Stimulated activated naive B cell treated with anti-CD40 and anti-IgM and Interleukin-4, amounts not matched to agents 10 μg/mL and 1 μg/mL and 100 μg/mL, for 72 hours (primary cell): ENCODE data around the gene TMEM163.
A peak's percentile ranks its signal among the peaks of the same experiment; 100 is the strongest.
"Not testable (repeated sequence)": the region's sequence is repeated elsewhere in the genome, so short reads cannot be mapped to it uniquely, and the experiment has no call there.

Source experiments
- ATAC-seq, 2 donors: fragments of 150-1000 bp; cut with Tn5 transposase; replicated peaks; 2 replicates each; pipeline ENCODE4 v1.10.0; 2021; ENCODE audit warnings: moderate library complexity in 1 of 2
- DNase-seq: peaks from one replicate; pipeline ENCODE4 v3.0.0; 2021
- H3K27ac Mint-ChIP-seq: one replicate; pipeline ENCODE4 v1.8.0; 2022; ENCODE audit warnings: mild to moderate bottlenecking, mixed read lengths
- H3K27me3 Mint-ChIP-seq, 2 donors: one replicate each; pipeline ENCODE4 v1.8.0; 2022; ENCODE audit warnings: mixed read lengths in 2 of 2
- H3K36me3 Mint-ChIP-seq, 2 donors: one replicate each; pipeline ENCODE4 v1.8.0; 2022; ENCODE audit warnings: mixed read lengths in 2 of 2, mild to moderate bottlenecking in 1 of 2
- H3K4me1 Mint-ChIP-seq, 2 donors: one replicate each; pipeline ENCODE4 v1.8.0; 2022; ENCODE audit warnings: mixed read lengths in 2 of 2, mild to moderate bottlenecking in 1 of 2
- H3K4me3 Mint-ChIP-seq, 2 donors: one replicate each; pipeline ENCODE4 v1.8.0; 2022; ENCODE audit warnings: mild to moderate bottlenecking in 2 of 2, mixed read lengths in 2 of 2, moderate library complexity in 1 of 2
- H3K9me3 Mint-ChIP-seq, 2 donors: one replicate each; pipeline ENCODE4 v1.8.0; 2022; ENCODE audit warnings: mixed read lengths in 2 of 2, mild to moderate bottlenecking in 1 of 2

The TMEM163 gene

GRCh38 chr2:134623046-134623445, 95.8 kb downstream of the TMEM163 start:
- Mint-ChIP-seq H3K4me1 (peaks cover 6 to 18% of the 10 kb centered on the region in 2 donors), H3K9me3 (peaks cover 8 to 10% of the 10 kb centered on the region in 2 donors), H3K4me3 (peak overlapping the region in 1 of 2 donors; percentile 42), H3K36me3 (peaks cover 1 to 3% of the 10 kb centered on the region in 2 donors), H3K27me3 (peaks cover 0 to 6% of the 10 kb centered on the region in 2 donors), H3K27ac (peak overlapping the region; percentile 59)
- ATAC-seq (peak; percentile 36 to 60), DNase-seq (no peak)

GRCh38 chr2:134621939-134622705, 96.7 kb downstream of the TMEM163 start:
- peaks cover 8 to 10% of the 10 kb centered on the region in 2 donors for H3K9me3 Mint-ChIP-seq
- H3K4me3 Mint-ChIP-seq = no peak overlapping the region
- H3K27me3 Mint-ChIP-seq = peaks cover 0 to 6% of the 10 kb centered on the region in 2 donors
- DNase-seq (no peak), ATAC-seq (no peak)
- H3K27ac Mint-ChIP-seq = no peak overlapping the region
- peaks cover 1 to 3% of the 10 kb centered on the region in 2 donors for H3K36me3 Mint-ChIP-seq
- peaks cover 6 to 18% of the 10 kb centered on the region in 2 donors for H3K4me1 Mint-ChIP-seq

GRCh38 chr2:134619250-134619649, 99.5 kb downstream of the TMEM163 start:
- Mint-ChIP-seq H3K4me1 (peaks cover 5 to 17% of the 10 kb centered on the region in 2 donors), H3K9me3 (peaks cover 6 to 10% of the 10 kb centered on the region in 2 donors), H3K4me3 (no peak overlapping the region), H3K27me3 (no peaks in the 10 kb centered on the region), H3K27ac (no peak overlapping the region), H3K36me3 (peaks cover 1 to 3% of the 10 kb centered on the region in 2 donors)
- DNase-seq = no peak
- ATAC-seq = no peak

GRCh38 chr2:134615480-134615879, 103.3 kb downstream of the TMEM163 start:
- H3K4me3 Mint-ChIP-seq, H3K36me3 Mint-ChIP-seq, DNase-seq, H3K27me3 Mint-ChIP-seq, H3K27ac Mint-ChIP-seq, H3K4me1 Mint-ChIP-seq, ATAC-seq: not testable (repeated sequence)
- H3K9me3 Mint-ChIP-seq = peaks cover 26 to 30% of the 10 kb centered on the region in 2 donors

GRCh38 chr2:134611316-134611715, 107.5 kb downstream of the TMEM163 start:
- peaks cover 4% of the 10 kb centered on the region in 2 donors for H3K27me3 Mint-ChIP-seq
- ATAC-seq = no peak
- no peak for DNase-seq
- no peak overlapping the region for H3K4me3 Mint-ChIP-seq
- peaks cover 20% of the 10 kb centered on the region in 2 donors for H3K9me3 Mint-ChIP-seq
- no peak overlapping the region for H3K27ac Mint-ChIP-seq
- peaks cover 2 to 5% of the 10 kb centered on the region in 2 donors for H3K36me3 Mint-ChIP-seq
- no peaks in the 10 kb centered on the region for H3K4me1 Mint-ChIP-seq

GRCh38 chr2:134610871-134611270, 107.9 kb downstream of the TMEM163 start:
- no peak for ATAC-seq
- H3K4me1 Mint-ChIP-seq = no peaks in the 10 kb centered on the region
- H3K27ac Mint-ChIP-seq = no peak overlapping the region
- no peak for DNase-seq
- H3K9me3 Mint-ChIP-seq = peaks cover 20% of the 10 kb centered on the region in 2 donors
- H3K4me3 Mint-ChIP-seq = no peak overlapping the region
- peaks cover 2 to 5% of the 10 kb centered on the region in 2 donors for H3K36me3 Mint-ChIP-seq
- peaks cover 4 to 6% of the 10 kb centered on the region in 2 donors for H3K27me3 Mint-ChIP-seq

- Mint-ChIP-seq H3K27me3 (peaks cover 4 to 6% of the 10 kb centered on the region in 2 donors), H3K9me3 (peaks cover 20% of the 10 kb centered on the region in 2 donors), H3K4me3 (no peak overlapping the region), H3K27ac (no peak overlapping the region), H3K36me3 (peaks cover 2 to 5% of the 10 kb centered on the region in 2 donors), H3K4me1 (no peaks in the 10 kb centered on the region)
- DNase-seq (no peak), ATAC-seq (no peak)
These were observed 108.8 kb downstream of the TMEM163 start for GRCh38 chr2:134609924-134610513.

GRCh38 chr2:134603966-134604365, 114.8 kb downstream of the TMEM163 start:
- peaks cover 10 to 26% of the 10 kb centered on the region in 2 donors for H3K27me3 Mint-ChIP-seq
- ATAC-seq (no peak), DNase-seq (no peak)
- H3K4me1 Mint-ChIP-seq = no peaks in the 10 kb centered on the region
- H3K9me3 Mint-ChIP-seq = peaks cover 3 to 4% of the 10 kb centered on the region in 2 donors
- H3K36me3 Mint-ChIP-seq = no peaks in the 10 kb centered on the region
- H3K4me3 Mint-ChIP-seq = no peak overlapping the region
- H3K27ac Mint-ChIP-seq = no peak overlapping the region

- no peak for ATAC-seq
These were observed 116.1 kb downstream of the TMEM163 start for GRCh38 chr2:134602666-134603065.

GRCh38 chr2:134601264-134601663, 117.5 kb downstream of the TMEM163 start:
- Mint-ChIP-seq H3K27me3 (peaks cover 14 to 22% of the 10 kb centered on the region in 2 donors), H3K4me3 (no peak overlapping the region), H3K4me1 (no peaks in the 10 kb centered on the region), H3K9me3 (peaks cover 4 to 5% of the 10 kb centered on the region in 2 donors), H3K36me3 (no peaks in the 10 kb centered on the region), H3K27ac (no peak overlapping the region)
- no peak for ATAC-seq
- DNase-seq = no peak

More at GRCh38 chr2:134602666-134603065, 116.1 kb downstream of the TMEM163 start:
- no peak for DNase-seq
- H3K4me1 Mint-ChIP-seq = no peaks in the 10 kb centered on the region
- H3K27ac Mint-ChIP-seq = no peak overlapping the region
- peaks cover 4 to 5% of the 10 kb centered on the region in 2 donors for H3K9me3 Mint-ChIP-seq
- no peak overlapping the region for H3K4me3 Mint-ChIP-seq
- H3K27me3 Mint-ChIP-seq = peaks cover 19 to 26% of the 10 kb centered on the region in 2 donors
- no peaks in the 10 kb centered on the region for H3K36me3 Mint-ChIP-seq

- no peaks in the 10 kb centered on the region for H3K36me3 Mint-ChIP-seq
- no peak for ATAC-seq
- H3K27ac Mint-ChIP-seq = no peak overlapping the region
- H3K4me1 Mint-ChIP-seq = no peaks in the 10 kb centered on the region
- peaks cover 13 to 22% of the 10 kb centered on the region in 2 donors for H3K27me3 Mint-ChIP-seq
- H3K9me3 Mint-ChIP-seq = peaks cover 4 to 5% of the 10 kb centered on the region in 2 donors
- no peak for DNase-seq
- no peak overlapping the region for H3K4me3 Mint-ChIP-seq
These were observed 118.6 kb downstream of the TMEM163 start for GRCh38 chr2:134600208-134600607.

GRCh38 chr2:134599236-134599635, 119.6 kb downstream of the TMEM163 start:
- H3K27me3 Mint-ChIP-seq = peaks cover 11 to 22% of the 10 kb centered on the region in 2 donors
- peaks cover 4 to 5% of the 10 kb centered on the region in 2 donors for H3K9me3 Mint-ChIP-seq
- H3K4me1 Mint-ChIP-seq = no peaks in the 10 kb centered on the region
- DNase-seq (no peak), ATAC-seq (no peak)
- peaks cover 0 to 2% of the 10 kb centered on the region in 2 donors for H3K36me3 Mint-ChIP-seq
- H3K4me3 Mint-ChIP-seq = no peak overlapping the region
- no peak overlapping the region for H3K27ac Mint-ChIP-seq

GRCh38 chr2:134594399-134594798, 124.4 kb downstream of the TMEM163 start:
- Mint-ChIP-seq H3K9me3 (peaks cover 16 to 17% of the 10 kb centered on the region in 2 donors), H3K4me3 (no peak overlapping the region), H3K4me1 (no peaks in the 10 kb centered on the region), H3K27me3 (peaks cover 0 to 9% of the 10 kb centered on the region in 2 donors), H3K36me3 (peaks cover 7 to 11% of the 10 kb centered on the region in 2 donors), H3K27ac (no peak overlapping the region)
- no peak for ATAC-seq
- DNase-seq = no peak

GRCh38 chr2:134593519-134593918, 125.3 kb downstream of the TMEM163 start:
- peaks cover 19 to 21% of the 10 kb centered on the region in 2 donors for H3K9me3 Mint-ChIP-seq
- H3K4me3 Mint-ChIP-seq = no peak overlapping the region
- no peak for ATAC-seq
- H3K27ac Mint-ChIP-seq = no peak overlapping the region
- H3K4me1 Mint-ChIP-seq = no peaks in the 10 kb centered on the region
- H3K36me3 Mint-ChIP-seq = peaks cover 7 to 11% of the 10 kb centered on the region in 2 donors
- DNase-seq = no peak
- H3K27me3 Mint-ChIP-seq = peaks cover 0 to 7% of the 10 kb centered on the region in 2 donors
